ENCODE measurements around the gene LARP1B. TPM values are rescaled to one million over a fixed set of nuclear protein-coding genes. Genes with fewer than 3 reads are reported as not detected.

Gene LARP1B
- total and polyA plus RNA-seq, 2 of the 8 experiments (the other 6 are each of a cell fraction or from before 2014, with no cell fraction given): 10.6 to 47.0 TPM

DNA sequence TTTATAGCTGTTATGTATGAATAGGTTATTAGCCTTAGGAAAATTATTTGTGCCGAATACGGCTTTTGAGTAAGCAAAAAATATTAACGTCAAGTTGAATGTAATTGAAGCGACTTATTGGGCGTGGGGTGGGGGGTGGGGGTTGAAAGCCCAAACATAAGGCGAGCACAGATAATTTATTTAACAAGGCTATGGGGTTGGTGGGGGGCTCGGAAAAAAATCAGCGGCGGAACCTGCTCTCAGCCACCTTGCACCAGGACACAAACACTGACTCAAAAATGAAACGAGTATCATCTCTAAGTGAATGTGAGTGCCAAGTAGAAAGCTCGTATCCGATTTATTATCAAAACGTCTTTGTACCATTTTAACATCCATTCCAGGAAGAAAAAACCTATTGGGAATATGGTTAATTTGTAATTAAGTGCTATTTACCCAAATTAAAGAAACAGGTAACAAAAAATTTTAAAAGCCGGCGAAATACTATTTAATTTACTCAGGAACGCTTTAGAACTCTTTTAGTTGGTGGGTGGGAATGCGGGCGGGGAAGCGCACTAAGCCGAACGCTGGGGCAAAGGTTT lies 902 bp upstream of the LARP1B start (continued):
- TF ChIP-seq, protein P1, sequence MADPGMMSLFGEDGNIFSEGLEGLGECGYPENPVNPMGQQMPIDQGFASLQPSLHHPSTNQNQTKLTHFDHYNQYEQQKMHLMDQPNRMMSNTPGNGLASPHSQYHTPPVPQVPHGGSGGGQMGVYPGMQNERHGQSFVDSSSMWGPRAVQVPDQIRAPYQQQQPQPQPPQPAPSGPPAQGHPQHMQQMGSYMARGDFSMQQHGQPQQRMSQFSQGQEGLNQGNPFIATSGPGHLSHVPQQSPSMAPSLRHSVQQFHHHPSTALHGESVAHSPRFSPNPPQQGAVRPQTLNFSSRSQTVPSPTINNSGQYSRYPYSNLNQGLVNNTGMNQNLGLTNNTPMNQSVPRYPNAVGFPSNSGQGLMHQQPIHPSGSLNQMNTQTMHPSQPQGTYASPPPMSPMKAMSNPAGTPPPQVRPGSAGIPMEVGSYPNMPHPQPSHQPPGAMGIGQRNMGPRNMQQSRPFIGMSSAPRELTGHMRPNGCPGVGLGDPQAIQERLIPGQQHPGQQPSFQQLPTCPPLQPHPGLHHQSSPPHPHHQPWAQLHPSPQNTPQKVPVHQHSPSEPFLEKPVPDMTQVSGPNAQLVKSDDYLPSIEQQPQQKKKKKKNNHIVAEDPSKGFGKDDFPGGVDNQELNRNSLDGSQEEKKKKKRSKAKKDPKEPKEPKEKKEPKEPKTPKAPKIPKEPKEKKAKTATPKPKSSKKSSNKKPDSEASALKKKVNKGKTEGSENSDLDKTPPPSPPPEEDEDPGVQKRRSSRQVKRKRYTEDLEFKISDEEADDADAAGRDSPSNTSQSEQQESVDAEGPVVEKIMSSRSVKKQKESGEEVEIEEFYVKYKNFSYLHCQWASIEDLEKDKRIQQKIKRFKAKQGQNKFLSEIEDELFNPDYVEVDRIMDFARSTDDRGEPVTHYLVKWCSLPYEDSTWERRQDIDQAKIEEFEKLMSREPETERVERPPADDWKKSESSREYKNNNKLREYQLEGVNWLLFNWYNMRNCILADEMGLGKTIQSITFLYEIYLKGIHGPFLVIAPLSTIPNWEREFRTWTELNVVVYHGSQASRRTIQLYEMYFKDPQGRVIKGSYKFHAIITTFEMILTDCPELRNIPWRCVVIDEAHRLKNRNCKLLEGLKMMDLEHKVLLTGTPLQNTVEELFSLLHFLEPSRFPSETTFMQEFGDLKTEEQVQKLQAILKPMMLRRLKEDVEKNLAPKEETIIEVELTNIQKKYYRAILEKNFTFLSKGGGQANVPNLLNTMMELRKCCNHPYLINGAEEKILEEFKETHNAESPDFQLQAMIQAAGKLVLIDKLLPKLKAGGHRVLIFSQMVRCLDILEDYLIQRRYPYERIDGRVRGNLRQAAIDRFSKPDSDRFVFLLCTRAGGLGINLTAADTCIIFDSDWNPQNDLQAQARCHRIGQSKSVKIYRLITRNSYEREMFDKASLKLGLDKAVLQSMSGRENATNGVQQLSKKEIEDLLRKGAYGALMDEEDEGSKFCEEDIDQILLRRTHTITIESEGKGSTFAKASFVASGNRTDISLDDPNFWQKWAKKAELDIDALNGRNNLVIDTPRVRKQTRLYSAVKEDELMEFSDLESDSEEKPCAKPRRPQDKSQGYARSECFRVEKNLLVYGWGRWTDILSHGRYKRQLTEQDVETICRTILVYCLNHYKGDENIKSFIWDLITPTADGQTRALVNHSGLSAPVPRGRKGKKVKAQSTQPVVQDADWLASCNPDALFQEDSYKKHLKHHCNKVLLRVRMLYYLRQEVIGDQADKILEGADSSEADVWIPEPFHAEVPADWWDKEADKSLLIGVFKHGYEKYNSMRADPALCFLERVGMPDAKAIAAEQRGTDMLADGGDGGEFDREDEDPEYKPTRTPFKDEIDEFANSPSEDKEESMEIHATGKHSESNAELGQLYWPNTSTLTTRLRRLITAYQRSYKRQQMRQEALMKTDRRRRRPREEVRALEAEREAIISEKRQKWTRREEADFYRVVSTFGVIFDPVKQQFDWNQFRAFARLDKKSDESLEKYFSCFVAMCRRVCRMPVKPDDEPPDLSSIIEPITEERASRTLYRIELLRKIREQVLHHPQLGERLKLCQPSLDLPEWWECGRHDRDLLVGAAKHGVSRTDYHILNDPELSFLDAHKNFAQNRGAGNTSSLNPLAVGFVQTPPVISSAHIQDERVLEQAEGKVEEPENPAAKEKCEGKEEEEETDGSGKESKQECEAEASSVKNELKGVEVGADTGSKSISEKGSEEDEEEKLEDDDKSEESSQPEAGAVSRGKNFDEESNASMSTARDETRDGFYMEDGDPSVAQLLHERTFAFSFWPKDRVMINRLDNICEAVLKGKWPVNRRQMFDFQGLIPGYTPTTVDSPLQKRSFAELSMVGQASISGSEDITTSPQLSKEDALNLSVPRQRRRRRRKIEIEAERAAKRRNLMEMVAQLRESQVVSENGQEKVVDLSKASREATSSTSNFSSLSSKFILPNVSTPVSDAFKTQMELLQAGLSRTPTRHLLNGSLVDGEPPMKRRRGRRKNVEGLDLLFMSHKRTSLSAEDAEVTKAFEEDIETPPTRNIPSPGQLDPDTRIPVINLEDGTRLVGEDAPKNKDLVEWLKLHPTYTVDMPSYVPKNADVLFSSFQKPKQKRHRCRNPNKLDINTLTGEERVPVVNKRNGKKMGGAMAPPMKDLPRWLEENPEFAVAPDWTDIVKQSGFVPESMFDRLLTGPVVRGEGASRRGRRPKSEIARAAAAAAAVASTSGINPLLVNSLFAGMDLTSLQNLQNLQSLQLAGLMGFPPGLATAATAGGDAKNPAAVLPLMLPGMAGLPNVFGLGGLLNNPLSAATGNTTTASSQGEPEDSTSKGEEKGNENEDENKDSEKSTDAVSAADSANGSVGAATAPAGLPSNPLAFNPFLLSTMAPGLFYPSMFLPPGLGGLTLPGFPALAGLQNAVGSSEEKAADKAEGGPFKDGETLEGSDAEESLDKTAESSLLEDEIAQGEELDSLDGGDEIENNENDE (IDR thresholded peaks at IDR 0.05; ENCODE audit: insufficient replicate concordance, low read length): no peak

All from H1 (cell line).